Measurements from ENCODE around the gene RSPO3. TPM values are rescaled to one million over a fixed set of nuclear protein-coding genes. Genes with fewer than 3 reads are reported as not detected.
"Not testable (repeated sequence)": the region's sequence is repeated elsewhere in the genome, so short reads cannot be mapped to it uniquely, and the experiment has no call there.

RSPO3 gene
- total RNA-seq, 5 donors from 2014 or later (not counting 1 experiment from before 2014, with no cell fraction given) = not detected

DNA sequence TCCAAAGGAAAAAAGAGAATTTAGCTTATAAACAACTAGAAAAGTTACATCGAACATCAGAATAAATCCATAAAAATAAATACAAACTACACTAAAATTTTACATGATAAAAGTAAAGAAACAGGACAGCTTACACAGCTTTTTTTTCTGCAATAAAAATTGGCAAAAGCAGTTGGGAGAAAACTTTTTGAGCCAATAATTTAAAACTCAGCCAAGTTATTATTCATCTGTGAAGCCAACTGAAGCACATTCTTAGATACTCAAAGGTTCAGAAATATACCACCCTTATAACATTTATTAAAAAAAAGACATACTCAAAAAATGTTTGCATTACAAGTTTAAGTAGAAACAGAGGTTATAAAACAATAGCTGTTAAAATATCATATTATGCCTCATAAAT is 23.7 kb upstream of the RSPO3 start:
- no peaks in the 10 kb centered on the region for H3K4me1 ChIP-seq (ENCODE audit: control insufficient read depth in 1 of 2, extremely low read depth in 1 of 2, insufficient read depth in 2 of 2, low read length in 2 of 2)
- ChIA-PET CTCF (no interaction called here), POLR2A (interaction anchor here in 1 of 2 donors (1.1 kb wide), 1 partner anchor 14 kb away, joined by 3 read pairs; no protein-coding TSS in a partner anchor)
- H3K27me3 ChIP-seq (replicated peaks in 1 of 2; ENCODE audit: control insufficient read depth in 2 of 2, extremely low read depth in 1 of 2, insufficient read depth in 2 of 2, low read length in 1 of 2) = no peaks in the 10 kb centered on the region
- H3K4me3 ChIP-seq (ENCODE audit: control insufficient read depth in 1 of 2, extremely low read depth in 1 of 2, low read length in 1 of 2) = no peak overlapping the region
- H3K9me3 ChIP-seq = no peaks in the 10 kb centered on the region
- no peaks in the 10 kb centered on the region for H3K4me1 Mint-ChIP-seq
- no peak overlapping the region for H3K4me3 Mint-ChIP-seq
- H3K36me3 ChIP-seq (ENCODE audit: control insufficient read depth in 2 of 2, extremely low read depth in 1 of 2, insufficient read depth in 1 of 2, low read length in 1 of 2) = no peaks in the 10 kb centered on the region
- H3K9me3 Mint-ChIP-seq = no peaks in the 10 kb centered on the region
- no peak for ATAC-seq (replicated peaks in 1 of 4)
- H3K36me3 Mint-ChIP-seq = no peaks in the 10 kb centered on the region
- no peak overlapping the region for H3K27ac Mint-ChIP-seq
- H3K27me3 Mint-ChIP-seq = peaks cover 3 to 8% of the 10 kb centered on the region in 2 donors
- no peak overlapping the region for H3K27ac ChIP-seq (ENCODE audit: low read length)
- DNase-seq = no peak
- WGBS (ENCODE audit: insufficient coverage) = no CpG with 5 or more reads among the region's 1 CpG

GRCh38 chr6:127096167-127096566 is 22.3 kb upstream of the RSPO3 start:
- WGBS (ENCODE audit: insufficient coverage) = 73% methylated on average over 3 of the region's 5 CpGs
- no peaks in the 10 kb centered on the region for H3K27me3 ChIP-seq (replicated peaks in 1 of 2; ENCODE audit: control insufficient read depth in 2 of 2, extremely low read depth in 1 of 2, insufficient read depth in 2 of 2, low read length in 1 of 2)
- H3K4me1 Mint-ChIP-seq = no peaks in the 10 kb centered on the region
- H3K27ac ChIP-seq (ENCODE audit: low read length) = no peak overlapping the region
- no peak overlapping the region for H3K4me3 Mint-ChIP-seq
- no peak overlapping the region for H3K27ac Mint-ChIP-seq
- H3K27me3 Mint-ChIP-seq = peaks cover 3 to 8% of the 10 kb centered on the region in 2 donors
- ChIA-PET CTCF (no interaction called here), POLR2A (interaction anchor here (0.7 to 1.1 kb wide), 2 partner anchors 13 to 15 kb away, joined by 3 read pairs; no protein-coding TSS in a partner anchor)
- DNase-seq (no peak), ATAC-seq (replicated peaks in 1 of 4) (no peak)
- no peaks in the 10 kb centered on the region for H3K36me3 Mint-ChIP-seq
- no peak overlapping the region for H3K4me3 ChIP-seq (ENCODE audit: control insufficient read depth in 1 of 2, extremely low read depth in 1 of 2, low read length in 1 of 2)
- no peaks in the 10 kb centered on the region for H3K36me3 ChIP-seq (ENCODE audit: control insufficient read depth in 2 of 2, extremely low read depth in 1 of 2, insufficient read depth in 1 of 2, low read length in 1 of 2)
- H3K4me1 ChIP-seq (ENCODE audit: control insufficient read depth in 1 of 2, extremely low read depth in 1 of 2, insufficient read depth in 2 of 2, low read length in 2 of 2) = no peaks in the 10 kb centered on the region
- no peaks in the 10 kb centered on the region for H3K9me3 ChIP-seq
- H3K9me3 Mint-ChIP-seq = no peaks in the 10 kb centered on the region

DNA sequence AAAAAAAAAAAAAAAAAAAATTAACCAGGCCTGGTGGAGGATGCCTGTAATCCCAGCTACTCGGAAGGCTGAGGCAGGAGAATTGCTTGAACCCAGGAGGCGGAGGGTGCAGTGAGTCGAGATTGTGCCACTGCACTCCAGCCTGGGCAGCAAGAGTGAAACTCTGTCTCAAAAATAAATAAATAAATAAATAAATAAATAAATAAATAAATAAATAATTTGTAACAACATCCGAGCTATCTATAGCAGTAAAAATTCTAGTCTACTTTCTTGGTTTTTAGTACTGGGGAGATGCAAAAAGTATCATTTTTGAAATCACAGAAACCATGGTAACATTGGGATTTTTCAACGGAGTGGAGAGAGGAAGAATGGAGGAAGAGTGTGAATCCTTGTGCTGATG is 21.0 kb upstream of the RSPO3 start:
- POLR2A ChIA-PET = interaction anchor here in 1 of 2 donors (0.7 kb wide), 1 partner anchor 886 kb away, joined by 8 read pairs; no protein-coding TSS in a partner anchor
- no CpG with 5 or more reads among the region's 5 CpGs for WGBS (ENCODE audit: insufficient coverage)
- CTCF ChIA-PET = not testable (repeated sequence)

GRCh38 chr6:127100510-127101140 is 17.8 kb upstream of the RSPO3 start:
- Histone ChIP-seq H3K9me3 (no peaks in the 10 kb centered on the region), H3K27me3 (replicated peaks in 1 of 2; ENCODE audit: control insufficient read depth in 2 of 2, extremely low read depth in 1 of 2, insufficient read depth in 2 of 2, low read length in 1 of 2) (no peaks in the 10 kb centered on the region), H3K4me1 (ENCODE audit: control insufficient read depth in 1 of 2, extremely low read depth in 1 of 2, insufficient read depth in 2 of 2, low read length in 2 of 2) (no peaks in the 10 kb centered on the region), H3K4me3 (ENCODE audit: control insufficient read depth in 1 of 2, extremely low read depth in 1 of 2, low read length in 1 of 2) (no peak overlapping the region), H3K27ac (ENCODE audit: low read length) (no peak overlapping the region), H3K36me3 (ENCODE audit: control insufficient read depth in 2 of 2, extremely low read depth in 1 of 2, insufficient read depth in 1 of 2, low read length in 1 of 2) (no peaks in the 10 kb centered on the region)
- Mint-ChIP-seq H3K9me3 (no peaks in the 10 kb centered on the region), H3K27ac (no peak overlapping the region), H3K27me3 (peaks cover 3 to 8% of the 10 kb centered on the region in 2 donors), H3K4me1 (no peaks in the 10 kb centered on the region), H3K4me3 (no peak overlapping the region), H3K36me3 (no peaks in the 10 kb centered on the region)
- no CpG with 5 or more reads among the region's 3 CpGs for whole genome bisulfite sequencing (ENCODE audit: insufficient coverage)
- POLR2A ChIA-PET = no interaction called here
- CTCF ChIA-PET = interaction anchor here in 1 of 2 donors (0.6 kb wide), 1 partner anchor 71 kb away, joined by 3 read pairs; no protein-coding TSS in a partner anchor
- ATAC-seq (replicated peaks in 1 of 4) = no peak
- DNase-seq = no peak

More for the DNA sequence above, 21.0 kb upstream of the RSPO3 start:
- not testable (repeated sequence) for H3K9me3 Mint-ChIP-seq; ATAC-seq (replicated peaks in 1 of 4); H3K4me3 ChIP-seq (ENCODE audit: control insufficient read depth in 1 of 2, extremely low read depth in 1 of 2, low read length in 1 of 2); H3K27ac Mint-ChIP-seq; H3K27ac ChIP-seq (ENCODE audit: low read length); H3K27me3 Mint-ChIP-seq; H3K4me1 Mint-ChIP-seq; DNase-seq; H3K4me3 Mint-ChIP-seq; H3K4me1 ChIP-seq (ENCODE audit: control insufficient read depth in 1 of 2, extremely low read depth in 1 of 2, insufficient read depth in 2 of 2, low read length in 2 of 2); H3K36me3 ChIP-seq (ENCODE audit: control insufficient read depth in 2 of 2, extremely low read depth in 1 of 2, insufficient read depth in 1 of 2, low read length in 1 of 2); H3K27me3 ChIP-seq (replicated peaks in 1 of 2; ENCODE audit: control insufficient read depth in 2 of 2, extremely low read depth in 1 of 2, insufficient read depth in 2 of 2, low read length in 1 of 2); H3K9me3 ChIP-seq; H3K36me3 Mint-ChIP-seq

DNA sequence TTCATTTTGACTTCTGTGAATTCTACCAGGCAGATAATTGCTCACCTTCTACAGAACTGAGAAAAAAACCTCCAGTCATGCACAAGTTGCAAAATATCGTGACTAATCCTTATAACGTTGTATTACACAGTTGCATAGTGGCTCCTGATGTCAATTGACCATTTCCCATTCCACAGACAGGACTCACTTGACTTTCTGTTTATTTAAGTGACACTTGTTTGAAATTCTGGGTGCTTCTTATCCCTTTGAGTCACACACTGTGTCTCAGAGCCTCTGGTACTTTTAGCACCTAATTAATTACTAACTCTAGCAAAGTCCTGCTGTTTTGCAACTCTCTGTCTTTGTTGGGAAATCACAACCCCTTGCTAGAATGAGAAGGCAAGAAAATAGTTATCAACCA is 16.2 kb upstream of the RSPO3 start:
- POLR2A ChIA-PET = no interaction called here
- no peak overlapping the region for H3K4me3 Mint-ChIP-seq
- no peak for ATAC-seq (replicated peaks in 1 of 4)

DNA sequence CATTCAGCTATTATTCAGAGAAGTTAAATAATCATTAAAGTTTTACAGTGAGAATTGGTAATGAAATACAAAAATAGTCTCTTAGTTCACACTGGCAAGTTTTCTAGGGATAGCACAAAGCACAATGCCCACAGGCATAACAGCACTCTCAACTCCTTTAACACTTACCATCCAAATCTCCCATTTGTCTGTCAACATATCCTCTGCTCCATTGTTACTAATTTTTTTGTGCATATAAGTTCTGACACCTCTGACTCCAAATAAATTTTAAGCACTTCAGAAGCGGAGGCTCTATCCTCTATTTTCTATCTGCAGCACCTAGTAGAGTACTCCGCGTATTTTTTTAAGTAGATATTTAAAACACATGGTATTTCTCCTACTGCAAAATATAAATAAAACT is 15.6 kb upstream of the RSPO3 start:
- Mint-ChIP-seq H3K27ac (no peak overlapping the region), H3K4me3 (no peak overlapping the region), H3K4me1 (no peaks in the 10 kb centered on the region), H3K27me3 (peaks cover 6 to 14% of the 10 kb centered on the region in 2 donors), H3K9me3 (no peaks in the 10 kb centered on the region), H3K36me3 (no peaks in the 10 kb centered on the region)
- no CpG with 5 or more reads among the region's 3 CpGs for WGBS (ENCODE audit: insufficient coverage)
- H3K36me3 ChIP-seq (ENCODE audit: control insufficient read depth in 2 of 2, extremely low read depth in 1 of 2, insufficient read depth in 1 of 2, low read length in 1 of 2) = no peaks in the 10 kb centered on the region
- POLR2A ChIA-PET = no interaction called here
- DNase-seq (no peak), ATAC-seq (replicated peaks in 1 of 4) (no peak)
- CTCF ChIA-PET = no interaction called here
- no peaks in the 10 kb centered on the region for H3K4me1 ChIP-seq (ENCODE audit: control insufficient read depth in 1 of 2, extremely low read depth in 1 of 2, insufficient read depth in 2 of 2, low read length in 2 of 2)
- no peaks in the 10 kb centered on the region for H3K9me3 ChIP-seq
- H3K27me3 ChIP-seq (replicated peaks in 1 of 2; ENCODE audit: control insufficient read depth in 2 of 2, extremely low read depth in 1 of 2, insufficient read depth in 2 of 2, low read length in 1 of 2) = no peaks in the 10 kb centered on the region
- H3K27ac ChIP-seq (ENCODE audit: low read length) = no peak overlapping the region
- H3K4me3 ChIP-seq (ENCODE audit: control insufficient read depth in 1 of 2, extremely low read depth in 1 of 2, low read length in 1 of 2) = no peak overlapping the region

More for the DNA sequence above, 16.2 kb upstream of the RSPO3 start:
- no peaks in the 10 kb centered on the region for H3K4me1 ChIP-seq (ENCODE audit: control insufficient read depth in 1 of 2, extremely low read depth in 1 of 2, insufficient read depth in 2 of 2, low read length in 2 of 2)
- Mint-ChIP-seq H3K36me3 (no peaks in the 10 kb centered on the region), H3K9me3 (no peaks in the 10 kb centered on the region), H3K4me1 (no peaks in the 10 kb centered on the region), H3K27me3 (peaks cover 6 to 10% of the 10 kb centered on the region in 2 donors), H3K27ac (no peak overlapping the region)
- H3K27ac ChIP-seq (ENCODE audit: low read length) = no peak overlapping the region
- no peaks in the 10 kb centered on the region for H3K27me3 ChIP-seq (replicated peaks in 1 of 2; ENCODE audit: control insufficient read depth in 2 of 2, extremely low read depth in 1 of 2, insufficient read depth in 2 of 2, low read length in 1 of 2)
- CTCF ChIA-PET = no interaction called here
- no CpG with 5 or more reads among the region's 2 CpGs for WGBS (ENCODE audit: insufficient coverage)
- DNase-seq = no peak
- no peak overlapping the region for H3K4me3 ChIP-seq (ENCODE audit: control insufficient read depth in 1 of 2, extremely low read depth in 1 of 2, low read length in 1 of 2)
- H3K9me3 ChIP-seq = no peaks in the 10 kb centered on the region
- H3K36me3 ChIP-seq (ENCODE audit: control insufficient read depth in 2 of 2, extremely low read depth in 1 of 2, insufficient read depth in 1 of 2, low read length in 1 of 2) = no peaks in the 10 kb centered on the region
